ENCODE results near the gene CHAT. TPM values are rescaled to one million over a fixed set of nuclear protein-coding genes. Genes with fewer than 3 reads are reported as not detected.

CHAT gene
- total RNA-seq, 2 experiments from 2014 or later, result not detected

DNA sequence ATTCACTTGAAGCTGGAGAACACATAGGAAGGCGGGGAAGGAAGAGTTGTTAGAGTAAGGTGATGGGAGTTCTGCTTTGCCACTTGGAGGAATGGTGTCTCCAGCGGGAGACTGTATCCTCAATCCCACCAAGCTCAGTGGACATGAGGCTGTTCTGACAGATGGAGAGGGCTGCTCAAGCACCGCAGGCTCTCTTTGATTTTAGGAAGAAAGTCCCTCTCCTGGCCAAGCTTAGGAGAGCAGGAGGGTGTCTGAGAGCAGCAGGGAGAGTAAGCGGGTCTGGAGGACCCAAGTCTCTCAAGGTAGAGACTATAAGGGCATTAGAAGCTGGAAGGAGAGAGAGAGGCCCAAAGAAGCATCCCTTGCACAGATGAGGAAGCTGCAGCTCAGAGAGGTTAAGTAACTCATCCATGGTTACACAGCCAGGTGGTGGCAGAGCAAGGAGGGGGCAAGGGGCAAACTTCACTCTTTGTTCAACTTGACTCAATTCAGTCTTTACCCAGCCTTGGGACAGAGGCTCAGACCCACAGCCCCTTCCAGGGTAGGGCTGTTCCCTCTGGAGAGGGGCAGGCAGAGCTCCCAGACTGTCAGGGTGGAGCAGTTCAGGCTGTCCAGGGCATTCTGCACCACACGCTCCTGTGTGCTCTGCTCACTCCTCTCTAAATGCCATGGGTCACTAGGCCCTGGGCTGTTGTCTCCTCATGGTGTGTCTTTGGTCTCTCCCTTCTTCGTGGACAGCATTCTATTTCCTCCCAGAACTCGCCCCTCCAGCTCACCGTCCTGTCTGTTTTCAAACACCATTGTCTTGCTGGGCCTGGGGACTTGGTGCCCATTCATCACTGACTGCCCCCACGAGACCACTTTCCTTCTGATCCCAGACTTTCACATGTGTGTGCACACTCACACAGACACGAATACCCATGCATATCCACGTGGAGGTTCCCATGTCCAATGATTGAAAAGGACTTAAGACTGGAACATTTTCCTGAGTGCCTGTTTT lies 8.9 kb downstream of the CHAT start:
- no peak for DNase-seq (ENCODE audit: low spot score)
- Histone ChIP-seq H3K4me2 (ENCODE audit: low read length) (no peak overlapping the region), H3K9me3 (ENCODE audit: low read length) (no peaks in the 10 kb centered on the region), H3K36me3 (ENCODE audit: insufficient read depth, low read length) (no peaks in the 10 kb centered on the region), H4K20me1 (ENCODE audit: insufficient read depth, low read length) (no peaks in the 10 kb centered on the region), H3K4me1 (ENCODE audit: insufficient read depth, low read length, poor library complexity, severe bottlenecking) (no peaks in the 10 kb centered on the region), H3K27ac (ENCODE audit: low read depth, low read length, poor library complexity, severe bottlenecking) (no peak overlapping the region), H3K4me3 (ENCODE audit: low read depth, low read length, poor library complexity, severe bottlenecking) (no peak overlapping the region), H3K9me2 (ENCODE audit: insufficient read depth, low read length) (no peaks in the 10 kb centered on the region), H2AFZ (ENCODE audit: low read length) (no peak overlapping the region), H3K79me2 (ENCODE audit: insufficient read depth, low read depth, low read length) (no peaks in the 10 kb centered on the region)
- intact Hi-C loops (cut with micrococcal nuclease; ENCODE audit: unreplicated experiment), result no loop called here
- POLR2A ChIA-PET, result no interaction called here
- no TSS peak for BruUV-seq (replicated peaks)
- no peak for TF ChIP-seq EZH2phosphoT487 (IDR thresholded peaks at IDR 0.05; ENCODE audit: borderline replicate concordance, low read depth, low read length)
- TF ChIP-seq, protein P1, sequence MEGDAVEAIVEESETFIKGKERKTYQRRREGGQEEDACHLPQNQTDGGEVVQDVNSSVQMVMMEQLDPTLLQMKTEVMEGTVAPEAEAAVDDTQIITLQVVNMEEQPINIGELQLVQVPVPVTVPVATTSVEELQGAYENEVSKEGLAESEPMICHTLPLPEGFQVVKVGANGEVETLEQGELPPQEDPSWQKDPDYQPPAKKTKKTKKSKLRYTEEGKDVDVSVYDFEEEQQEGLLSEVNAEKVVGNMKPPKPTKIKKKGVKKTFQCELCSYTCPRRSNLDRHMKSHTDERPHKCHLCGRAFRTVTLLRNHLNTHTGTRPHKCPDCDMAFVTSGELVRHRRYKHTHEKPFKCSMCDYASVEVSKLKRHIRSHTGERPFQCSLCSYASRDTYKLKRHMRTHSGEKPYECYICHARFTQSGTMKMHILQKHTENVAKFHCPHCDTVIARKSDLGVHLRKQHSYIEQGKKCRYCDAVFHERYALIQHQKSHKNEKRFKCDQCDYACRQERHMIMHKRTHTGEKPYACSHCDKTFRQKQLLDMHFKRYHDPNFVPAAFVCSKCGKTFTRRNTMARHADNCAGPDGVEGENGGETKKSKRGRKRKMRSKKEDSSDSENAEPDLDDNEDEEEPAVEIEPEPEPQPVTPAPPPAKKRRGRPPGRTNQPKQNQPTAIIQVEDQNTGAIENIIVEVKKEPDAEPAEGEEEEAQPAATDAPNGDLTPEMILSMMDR (conservative IDR thresholded peaks at IDR 0.05; ENCODE audit: low read length), result no peak
- CTCF ChIA-PET (ENCODE audit: unreplicated experiment), result no interaction called here

DNA sequence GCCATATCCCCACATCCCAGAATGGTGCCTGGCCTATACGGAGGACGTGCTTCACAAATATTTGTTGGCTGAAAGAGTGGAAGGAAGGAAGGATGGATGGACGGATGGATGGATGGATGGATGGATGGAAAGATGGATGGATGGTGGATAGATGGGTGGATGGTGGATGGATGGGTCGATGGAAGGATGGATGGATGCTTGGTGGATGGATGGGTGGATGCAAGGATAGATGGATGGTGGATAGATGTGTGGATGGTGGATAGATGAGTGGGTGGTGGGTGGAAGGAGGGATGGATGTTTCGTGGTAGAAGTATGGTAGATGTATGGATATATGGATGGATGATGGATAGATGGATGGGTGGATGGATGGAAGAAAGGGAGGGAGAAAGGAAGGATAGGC lies 10.8 kb downstream of the CHAT start:
- ChIA-PET CTCF (ENCODE audit: unreplicated experiment) (no interaction called here), POLR2A (no interaction called here)
- Histone ChIP-seq H3K9me3 (ENCODE audit: low read length) (no peaks in the 10 kb centered on the region), H3K9me2 (ENCODE audit: insufficient read depth, low read length) (no peaks in the 10 kb centered on the region), H3K4me1 (ENCODE audit: insufficient read depth, low read length, poor library complexity, severe bottlenecking) (no peaks in the 10 kb centered on the region), H3K79me2 (ENCODE audit: insufficient read depth, low read depth, low read length) (no peaks in the 10 kb centered on the region), H3K4me3 (ENCODE audit: low read depth, low read length, poor library complexity, severe bottlenecking) (no peak overlapping the region), H4K20me1 (ENCODE audit: insufficient read depth, low read length) (no peaks in the 10 kb centered on the region), H2AFZ (ENCODE audit: low read length) (no peak overlapping the region), H3K36me3 (ENCODE audit: insufficient read depth, low read length) (no peaks in the 10 kb centered on the region), H3K27ac (ENCODE audit: low read depth, low read length, poor library complexity, severe bottlenecking) (no peak overlapping the region), H3K4me2 (ENCODE audit: low read length) (no peak overlapping the region)
- no TSS peak for BruUV-seq (replicated peaks)
- no peak for TF ChIP-seq EZH2phosphoT487 (IDR thresholded peaks at IDR 0.05; ENCODE audit: borderline replicate concordance, low read depth, low read length)
- TF ChIP-seq, protein P1 (conservative IDR thresholded peaks at IDR 0.05; ENCODE audit: low read length), result no peak
- DNase-seq (ENCODE audit: low spot score), result no peak
- intact Hi-C loops (cut with micrococcal nuclease; ENCODE audit: unreplicated experiment), result no loop called here

DNA sequence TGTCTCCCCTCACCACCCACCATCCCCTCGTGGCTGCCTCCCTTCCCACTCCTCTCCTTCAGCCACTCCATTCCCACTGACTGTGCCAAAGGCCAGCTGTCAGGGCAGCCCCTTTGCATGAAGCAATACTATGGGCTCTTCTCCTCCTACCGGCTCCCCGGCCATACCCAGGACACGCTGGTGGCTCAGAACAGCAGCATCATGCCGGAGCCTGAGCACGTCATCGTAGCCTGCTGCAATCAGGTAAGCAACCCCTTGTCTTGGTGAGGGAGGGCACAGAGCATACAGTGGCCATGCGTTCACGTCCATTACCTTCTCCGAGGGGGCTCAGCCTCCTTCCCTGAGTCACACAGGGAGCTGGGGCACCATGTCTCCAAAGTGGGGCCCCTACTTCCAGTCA lies 11.6 kb downstream of the CHAT start:
- Histone ChIP-seq H3K9me3 (ENCODE audit: low read length) (no peaks in the 10 kb centered on the region), H3K27ac (ENCODE audit: low read depth, low read length, poor library complexity, severe bottlenecking) (no peak overlapping the region), H3K4me1 (ENCODE audit: insufficient read depth, low read length, poor library complexity, severe bottlenecking) (no peaks in the 10 kb centered on the region), H3K79me2 (ENCODE audit: insufficient read depth, low read depth, low read length) (no peaks in the 10 kb centered on the region), H4K20me1 (ENCODE audit: insufficient read depth, low read length) (no peaks in the 10 kb centered on the region), H3K4me3 (ENCODE audit: low read depth, low read length, poor library complexity, severe bottlenecking) (no peak overlapping the region), H3K9me2 (ENCODE audit: insufficient read depth, low read length) (no peaks in the 10 kb centered on the region), H3K4me2 (ENCODE audit: low read length) (no peak overlapping the region), H3K36me3 (ENCODE audit: insufficient read depth, low read length) (no peaks in the 10 kb centered on the region), H2AFZ (ENCODE audit: low read length) (no peak overlapping the region)
- ChIA-PET CTCF (ENCODE audit: unreplicated experiment) (no interaction called here), POLR2A (no interaction called here)
- intact Hi-C loops (cut with micrococcal nuclease; ENCODE audit: unreplicated experiment), result no loop called here
- no TSS peak for BruUV-seq (replicated peaks)
- DNase-seq (ENCODE audit: low spot score), result no peak
- TF ChIP-seq, protein P1 (conservative IDR thresholded peaks at IDR 0.05; ENCODE audit: low read length), result no peak
- TF ChIP-seq EZH2phosphoT487 (IDR thresholded peaks at IDR 0.05; ENCODE audit: borderline replicate concordance, low read depth, low read length), result no peak

All from OCI-LY7 (cell line).